GM10248 (cell line): ENCODE data around the gene ZNF281.

ENCODE experiments used
- CTCF ChIA-PET: fragments of 300-600 bp; sonication (Branson Sonifier 250); formaldehyde crosslinking; extraction: SDS; loops from one replicate; lab custom pipeline; 2021; ENCODE audit warnings: antibody characterized with exemption; lab: Yijun Ruan, JAX
- POLR2A ChIA-PET: fragments of 350-650 bp; sonication (Branson Sonifier 250); formaldehyde crosslinking; extraction: SDS; loops from one replicate; lab custom pipeline; 2020; ENCODE audit warnings: antibody characterized with exemption; lab: Yijun Ruan, JAX
- DNase-seq: peaks from one replicate; pipeline ENCODE4 v3.0.0; 2012; ENCODE audit errors: extremely low spot score
- CTCF ChIP-seq: IDR thresholded peaks from 2 replicates; pipeline ENCODE4 v1.5.1; 2012; ENCODE audit warnings: mild to moderate bottlenecking, low read depth; ENCODE audit errors: extremely low read depth, missing control alignments, control extremely low read depth

ZNF281 gene

GRCh38 chr1:200432586-200432985 is 22.8 kb upstream of the ZNF281 start:
- DNase-seq: no peak
- TF ChIP-seq CTCF: no peak
- ChIA-PET CTCF (no interaction called here), POLR2A (no interaction called here)

- no peak for TF ChIP-seq CTCF
- DNase-seq: no peak
- POLR2A ChIA-PET: no interaction called here
- CTCF ChIA-PET: no interaction called here
Observed at GRCh38 chr1:200429221-200429751, 19.4 kb upstream of the ZNF281 start.

- no peak for DNase-seq
- CTCF ChIA-PET: interaction anchor here (1.3 to 1.5 kb wide), 2 partner anchors 9 to 16 kb away, joined by 3 to 4 read pairs; no protein-coding TSS in a partner anchor
- POLR2A ChIA-PET: no interaction called here
- TF ChIP-seq CTCF: no peak
Observed at GRCh38 chr1:200428482-200429205, 18.8 kb upstream of the ZNF281 start.

- POLR2A ChIA-PET: no interaction called here
- no peak for DNase-seq
- no peak for TF ChIP-seq CTCF
- CTCF ChIA-PET: interaction anchor here (0.9 to 1.5 kb wide), 4 partner anchors 9 to 40 kb away, joined by 3 to 4 read pairs (median 4); no protein-coding TSS in a partner anchor
Observed at GRCh38 chr1:200427744-200428143, 17.9 kb upstream of the ZNF281 start.

GRCh38 chr1:200426196-200426595 is 16.4 kb upstream of the ZNF281 start:
- POLR2A ChIA-PET: no interaction called here
- TF ChIP-seq CTCF: no peak
- CTCF ChIA-PET: interaction anchor here (1.1 to 1.8 kb wide), 3 partner anchors 12 to 36 kb away, joined by 3 to 4 read pairs (median 3); no protein-coding TSS in a partner anchor
- DNase-seq: no peak

- no peak for TF ChIP-seq CTCF
- no peak for DNase-seq
- POLR2A ChIA-PET: no interaction called here
- CTCF ChIA-PET: interaction anchor here (2.7 kb wide), 1 partner anchor 11 kb away, joined by 11 read pairs; no protein-coding TSS in a partner anchor
Observed at GRCh38 chr1:200423235-200423634, 13.4 kb upstream of the ZNF281 start.
